OCI-LY7 (cell line): ENCODE measurements around the gene NEUROD2. TPM values are rescaled to one million over a fixed set of nuclear protein-coding genes. Genes with fewer than 3 reads are reported as not detected.

Source experiments
- total RNA-seq, 2 experiments: library from RNA; depleted of rRNA in 1 of 2; stranded (reverse); fragments of >200 nt in 1 of 2; shearing (Covaris generic) in 1 of 2; gene quantifications; 2 replicates each; pipeline ENCODE4 v1.2.3, GENCODE V29; 2014 to 2022

Gene NEUROD2
- total RNA-seq, 2 experiments from 2014 or later, result not detected

Other genes with a start within 250 kb of the NEUROD2 start
- gene FBXL20, start 206.3 kb downstream of the NEUROD2 start, total RNA-seq (2014; rRNA removed; shearing (Covaris generic)), result 2.1 and 2.2 TPM in 2 replicates
- 12.2 and 12.3 TPM in 2 replicates for gene FBXL20, start 206.3 kb downstream of the NEUROD2 start, total RNA-seq (2022)
- gene MED1, start 156.7 kb downstream of the NEUROD2 start, total RNA-seq (2014; rRNA removed; shearing (Covaris generic)), result 32.2 and 33.9 TPM in 2 replicates
- gene MED1, start 156.7 kb downstream of the NEUROD2 start, total RNA-seq (2022), result 73.2 and 73.4 TPM in 2 replicates
- gene CDK12, start 146.4 kb downstream of the NEUROD2 start, total RNA-seq (2014; rRNA removed; shearing (Covaris generic)), result 55.9 and 72.0 TPM in 2 replicates
- gene CDK12, start 146.4 kb downstream of the NEUROD2 start, total RNA-seq (2022), result 89.5 and 100 TPM in 2 replicates
- gene PPP1R1B, start 19.0 kb upstream of the NEUROD2 start, total RNA-seq (2014; rRNA removed; shearing (Covaris generic)), result not detected in 2 replicates
- not detected in 2 replicates for gene PPP1R1B, start 19.0 kb upstream of the NEUROD2 start, total RNA-seq (2022)
- 33.7 and 36.5 TPM in 2 replicates for gene STARD3, start 29.2 kb upstream of the NEUROD2 start, total RNA-seq (2014; rRNA removed; shearing (Covaris generic))
- gene STARD3, start 29.2 kb upstream of the NEUROD2 start, total RNA-seq (2022), result 54.2 and 62.1 TPM in 2 replicates
- gene TCAP, start 57.4 kb upstream of the NEUROD2 start, total RNA-seq (2014; rRNA removed; shearing (Covaris generic)), result 1.5 and 9.4 TPM in 2 replicates
- 2.7 TPM in 2 replicates for gene TCAP, start 57.4 kb upstream of the NEUROD2 start, total RNA-seq (2022)
- gene PNMT, start 60.5 kb upstream of the NEUROD2 start, total RNA-seq (2014; rRNA removed; shearing (Covaris generic)), result not detected in 2 replicates
- not detected in 2 replicates for gene PNMT, start 60.5 kb upstream of the NEUROD2 start, total RNA-seq (2022)
- 4.5 and 8.7 TPM in 2 replicates for gene PGAP3, start 80.1 kb upstream of the NEUROD2 start, total RNA-seq (2014; rRNA removed; shearing (Covaris generic))
- gene PGAP3, start 80.1 kb upstream of the NEUROD2 start, total RNA-seq (2022), result 9.2 and 12.4 TPM in 2 replicates
- 5.8 and 6.5 TPM in 2 replicates for gene ERBB2, start 92.1 kb upstream of the NEUROD2 start, total RNA-seq (2014; rRNA removed; shearing (Covaris generic))
- gene ERBB2, start 92.1 kb upstream of the NEUROD2 start, total RNA-seq (2022), result 11.4 and 14.6 TPM in 2 replicates
- gene MIEN1, start 122.6 kb upstream of the NEUROD2 start, total RNA-seq (2014; rRNA removed; shearing (Covaris generic)), result 77.3 and 89.9 TPM in 2 replicates
- 55.4 and 59.4 TPM in 2 replicates for gene MIEN1, start 122.6 kb upstream of the NEUROD2 start, total RNA-seq (2022)
- 0.25 and 0.31 TPM in 2 replicates for gene GRB7, start 130.0 kb upstream of the NEUROD2 start, total RNA-seq (2014; rRNA removed; shearing (Covaris generic))
- gene GRB7, start 130.0 kb upstream of the NEUROD2 start, total RNA-seq (2022), result not detected in 2 replicates